SH-SY5Y (cell line): Measurements from ENCODE around the gene KRT36.

Experiments used
- GATA2 ChIP-seq: IDR thresholded peaks from 2 replicates; pipeline ENCODE4 v1.6.1; 2011; ENCODE audit warnings: mild to moderate bottlenecking, low read depth, low read length
- GATA3 ChIP-seq: IDR thresholded peaks from 2 replicates; pipeline ENCODE4 v1.6.1; 2011; ENCODE audit warnings: low read depth, mild to moderate bottlenecking, low read length, moderate library complexity

DNA sequence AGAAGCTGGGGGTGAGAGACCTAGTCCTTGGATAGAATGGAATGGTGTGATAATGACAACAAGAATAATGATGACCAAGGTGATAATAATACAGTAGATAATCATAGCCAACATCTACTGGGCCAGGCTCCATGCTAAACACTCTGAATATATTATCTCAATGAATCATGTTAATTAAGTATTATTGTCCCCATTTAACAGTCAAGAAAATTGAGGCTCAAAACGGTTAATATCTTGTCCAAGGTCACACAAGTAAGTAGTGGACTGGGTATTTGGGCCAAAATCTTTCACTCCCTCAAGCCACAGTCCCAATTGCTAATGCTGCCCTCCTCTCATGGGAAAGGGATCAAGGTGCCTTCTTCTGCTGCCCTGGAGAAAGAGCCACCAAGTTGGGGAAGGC, 42.3 kb upstream of the KRT36 start:
- TF ChIP-seq GATA3 = no peak
- TF ChIP-seq GATA2 = no peak
